Endothelial cell of umbilical vein (primary cell): ENCODE measurements around the gene DR1. TPM values are rescaled to one million over a fixed set of nuclear protein-coding genes. Genes with fewer than 3 reads are reported as not detected.

Experiments
- BruUV-seq: library from RNA; stranded (reverse); fragments of 400-500 nt; replicated peaks from 2 replicates; lab custom pipeline; 2021; lab: Mats Ljungman, UMichigan
- CTCF ChIA-PET: fragments of 300-600, 350-600 bp; sonication (Branson Sonifier 250); formaldehyde crosslinking; loops from one replicate; lab custom pipeline; 2021; ENCODE audit warnings: antibody characterized with exemption, inconsistent platforms; lab: Charles Lee
- POLR2A ChIA-PET: fragments of 300-600, 350-600 bp; sonication (Branson Sonifier 250); formaldehyde crosslinking; loops from one replicate; lab custom pipeline; 2021; ENCODE audit warnings: antibody characterized with exemption, inconsistent platforms; lab: Charles Lee
- DNase-seq: peaks from one replicate; pipeline ENCODE4 v3.0.0-alpha.2; 2011; ENCODE audit warnings: low read depth, low spot score
- FAIRE-seq: peaks from 2 replicates; lab custom pipeline; 2011; peaks lifted over from hg19 to GRCh38; lab: Jason Lieb, UNC
- H2AFZ ChIP-seq: 2 replicates; pipeline ENCODE4 v1.6.0; 2012; ENCODE audit warnings: low read depth, low read length, control low read depth, inconsistent platforms
- H3K27ac ChIP-seq: 2 replicates; pipeline ENCODE4 v1.5.1; 2011; ENCODE audit warnings: low read depth, mild to moderate bottlenecking, control low read depth, low read length, moderate library complexity; ENCODE audit not compliant: insufficient read depth
- H3K27me3 ChIP-seq, 2 experiments: 2 replicates each; pipeline versions ENCODE4 v1.6.0 to v1.6.1; 2011; ENCODE audit warnings: low read length in 2 of 2, mixed read lengths in 1 of 2; ENCODE audit not compliant: control insufficient read depth in 2 of 2, insufficient read depth in 2 of 2
- H3K36me3 ChIP-seq, 2 experiments: 2 replicates in 1 of 2; 3 replicates in 1 of 2; pipeline ENCODE4 v1.5.1; 2011; ENCODE audit warnings: low read length in 2 of 2, mild to moderate bottlenecking in 1 of 2, moderate library complexity in 1 of 2; ENCODE audit not compliant: control insufficient read depth in 2 of 2, insufficient read depth in 2 of 2; ENCODE audit errors: extremely low read depth in 1 of 2
- H3K4me1 ChIP-seq: 3 replicates; pipeline ENCODE4 v1.5.1; 2011; ENCODE audit warnings: mild to moderate bottlenecking, low read length; ENCODE audit not compliant: control insufficient read depth, insufficient read depth; ENCODE audit errors: extremely low read depth
- H3K4me2 ChIP-seq: 2 replicates; pipeline ENCODE4 v1.6.1; 2011; ENCODE audit warnings: low read length, control low read depth, mixed read lengths; ENCODE audit not compliant: insufficient read depth
- H3K4me3 ChIP-seq, 3 experiments: fragments of 200-600 bp in 1 of 3; sonication (generic), shearing (Covaris generic) in 1 of 3; replicated peaks in 1 of 3; 2 replicates each; pipeline ENCODE4 v1.5.1; 2011 to 2016; ENCODE audit warnings: control low read depth in 3 of 3, low read length in 3 of 3, mild to moderate bottlenecking in 2 of 3, inconsistent platforms in 1 of 3, low read depth in 1 of 3, moderate library complexity in 1 of 3; ENCODE audit not compliant: insufficient read depth in 1 of 3
- H3K79me2 ChIP-seq: 2 replicates; pipeline ENCODE4 v1.6.0; 2012; ENCODE audit warnings: low read length, inconsistent platforms; ENCODE audit not compliant: control insufficient read depth, insufficient read depth
- H3K9ac ChIP-seq: replicated peaks from 2 replicates; pipeline ENCODE3; 2011; ENCODE audit warnings: low read length, control low read depth; ENCODE audit not compliant: insufficient read depth; ENCODE audit errors: extremely low read depth
- H3K9me1 ChIP-seq: replicated peaks from 3 replicates; pipeline ENCODE4 v1.6.0; 2011; ENCODE audit warnings: mild to moderate bottlenecking, low read length; ENCODE audit not compliant: control insufficient read depth, insufficient read depth; ENCODE audit errors: extremely low read depth
- H3K9me3 ChIP-seq: replicated peaks from 2 replicates; pipeline ENCODE4 v1.5.1; 2012; ENCODE audit warnings: low read length, inconsistent platforms; ENCODE audit not compliant: control insufficient read depth, insufficient read depth
- H4K20me1 ChIP-seq: replicated peaks from 2 replicates; pipeline ENCODE3; 2011; ENCODE audit warnings: mild to moderate bottlenecking, low read length; ENCODE audit not compliant: control insufficient read depth, insufficient read depth; ENCODE audit errors: extremely low read depth
- CTCF ChIP-seq, 2 donors: IDR thresholded peaks; 1 replicate in 1 of 2; 2 replicates in 1 of 2; pipeline ENCODE4 v1.5.1; 2011; ENCODE audit warnings: low read length in 2 of 2, mild to moderate bottlenecking in 2 of 2, moderate library complexity in 2 of 2, control low read depth in 1 of 2, inconsistent platforms in 1 of 2, low read depth in 1 of 2; ENCODE audit not compliant: insufficient read depth in 1 of 2; ENCODE audit errors: extremely low read depth in 1 of 2
- EZH2 ChIP-seq: IDR thresholded peaks from 2 replicates; pipeline ENCODE4 v1.6.1; 2012; ENCODE audit warnings: borderline replicate concordance, low read depth, mild to moderate bottlenecking, moderate library complexity, low read length, inconsistent platforms; ENCODE audit not compliant: severe bottlenecking
- FOS ChIP-seq: IDR thresholded peaks from 2 replicates; pipeline ENCODE4 v1.6.1; 2011; ENCODE audit warnings: mild to moderate bottlenecking, low read length, moderate library complexity, borderline replicate concordance; ENCODE audit not compliant: insufficient read depth
- GATA2 ChIP-seq: IDR thresholded peaks from 2 replicates; pipeline ENCODE4 v1.7.0; 2011; ENCODE audit warnings: low read depth, mild to moderate bottlenecking, moderate library complexity, mixed read lengths, low read length; ENCODE audit not compliant: insufficient read length, insufficient read depth
- JUN ChIP-seq: IDR thresholded peaks from 2 replicates; pipeline ENCODE4 v1.6.1; 2011; ENCODE audit warnings: borderline replicate concordance, low read depth; ENCODE audit not compliant: insufficient read length, insufficient read depth
- MAX ChIP-seq: IDR thresholded peaks from 2 replicates; pipeline ENCODE4 v1.6.1; 2011; ENCODE audit not compliant: insufficient read depth, insufficient read length
- MYC ChIP-seq: IDR thresholded peaks from one replicate; pipeline ENCODE4 v1.6.1; 2011; ENCODE audit warnings: mild to moderate bottlenecking, low read depth, low read length
- POLR2A ChIP-seq: IDR thresholded peaks from 2 replicates; pipeline ENCODE4 v1.6.1; 2012; ENCODE audit warnings: low read depth, mild to moderate bottlenecking, control low read depth, low read length
- POLR2AphosphoS5 ChIP-seq: IDR thresholded peaks from 2 replicates; pipeline ENCODE4 v1.6.1; 2012; ENCODE audit warnings: low read depth, mild to moderate bottlenecking, control low read depth, low read length, moderate library complexity; ENCODE audit not compliant: insufficient read depth
- dilution Hi-C: fragments of 300-500 bp; cut with MboI; formaldehyde crosslinking; loops from one replicate; pipeline ENCODE4 v1.15.0; 2019; ENCODE audit warnings: low sequenced_read_pairs; ENCODE audit not compliant: extremely low pct_ligation_motif_present
- intact Hi-C: fragments of 100-400 bp; cut with micrococcal nuclease; formaldehyde crosslinking; loops from one replicate; pipeline ENCODE4 v1.10.0; 2022
- polyA plus RNA-seq, 4 experiments: library from polyadenylated mRNA; depleted of rRNA in 3 of 4; stranded (reverse) in 3 of 4; unstranded in 1 of 4; fragments of >200 nt; gene quantifications; 2 replicates each; pipeline versions ENCODE4 v1.2.1 to v1.2.3, GENCODE V29; 2011 to 2012; ENCODE audit warnings: missing spikeins in 1 of 4
- total RNA-seq: library from RNA; stranded (reverse); gene quantifications from 2 replicates; pipeline ENCODE4 v1.2.3, GENCODE V29; 2021

Gene DR1
- total and polyA plus RNA-seq, 2 donors (not counting 3 experiments of a cell fraction or from before 2014, with no cell fraction given) = 11.7 to 49.4 TPM

DNA sequence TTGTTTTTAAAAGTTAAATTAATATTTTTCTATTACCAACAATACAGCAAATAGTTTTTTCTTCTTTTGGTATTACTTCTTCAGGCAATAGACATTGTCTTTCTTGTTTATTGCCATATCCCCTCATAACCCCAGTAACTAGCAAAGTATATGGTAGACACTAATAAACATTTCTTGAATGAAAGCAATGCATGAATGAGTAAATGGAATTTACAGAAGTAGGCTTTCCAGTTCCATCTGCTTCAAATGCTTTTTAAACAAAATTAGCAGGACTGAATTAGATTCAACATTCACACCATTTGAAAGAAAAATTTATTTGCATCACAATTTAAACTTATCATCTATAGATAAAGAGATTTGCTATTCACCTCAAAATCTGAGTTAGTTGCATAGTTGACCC is 5.6 kb upstream of the DR1 start:
- DNase-seq (no peak), FAIRE-seq (no peak)
- Histone ChIP-seq H3K9me1 (no peaks in the 10 kb centered on the region), H3K27ac (no peak overlapping the region), H3K4me2 (no peak overlapping the region), H3K36me3 (no peaks in the 10 kb centered on the region), H2AFZ (no peak overlapping the region), H3K79me2 (no peaks in the 10 kb centered on the region), H3K4me1 (peaks cover 37% of the 10 kb centered on the region), H3K27me3 (no peaks in the 10 kb centered on the region), H3K4me3 (no peak overlapping the region), H4K20me1 (no peaks in the 10 kb centered on the region), H3K9me3 (no peaks in the 10 kb centered on the region), H3K9ac (no peak overlapping the region)
- POLR2A ChIA-PET = no interaction called here
- TF ChIP-seq GATA2 (no peak), MAX (no peak), POLR2AphosphoS5 (no peak), EZH2 (no peak), MYC (no peak), FOS (no peak), POLR2A (no peak), CTCF (IDR thresholded peaks at IDR 0.05; ENCODE audit: extremely low read depth in 1 of 2, insufficient read depth in 1 of 2, low read depth in 1 of 2, low read length in 2 of 2) (no peak), JUN (no peak)
- BruUV-seq = no TSS peak
- dilution Hi-C loops (no loop called here), intact Hi-C loops (no loop called here)
- CTCF ChIA-PET = interaction anchor here (1.1 kb wide), 1 partner anchor 35 kb away, joined by 4 read pairs; no protein-coding TSS in a partner anchor
